Activated CD8-positive, alpha-beta T cell treated with anti-CD3 and anti-CD28 coated beads for 36 hours (primary cell): ENCODE data around the gene SYPL1. TPM values are rescaled to one million over a fixed set of nuclear protein-coding genes. Genes with fewer than 3 reads are reported as not detected.

Experiments used
- ATAC-seq: fragments of 200-7000 bp; cut with Tn5 transposase; one replicate; pipeline ENCODE4 v1.10.0; 2021; ENCODE audit warnings: mild to moderate bottlenecking, moderate library complexity
- CTCF ChIA-PET: fragments of 350-600 bp; sonication (Branson Sonifier 250); formaldehyde crosslinking; loops from one replicate; lab custom pipeline; 2021; ENCODE audit warnings: antibody characterized with exemption; lab: Charles Lee
- POLR2A ChIA-PET: fragments of 350-600 bp; sonication (Branson Sonifier 250); formaldehyde crosslinking; loops from one replicate; lab custom pipeline; 2021; ENCODE audit warnings: antibody characterized with exemption; lab: Charles Lee
- DNase-seq: peaks from one replicate; pipeline ENCODE4 v3.0.0-alpha.2; 2020
- H3K27ac Mint-ChIP-seq: one replicate; pipeline ENCODE4 v1.8.0; 2021; ENCODE audit warnings: mild to moderate bottlenecking, mixed read lengths
- H3K27me3 Mint-ChIP-seq: one replicate; pipeline ENCODE4 v1.8.0; 2021; ENCODE audit warnings: mixed read lengths
- H3K36me3 Mint-ChIP-seq: one replicate; pipeline ENCODE4 v1.8.0; 2021; ENCODE audit warnings: low read depth, mixed read lengths
- H3K4me1 Mint-ChIP-seq: one replicate; pipeline ENCODE4 v1.8.0; 2021; ENCODE audit warnings: low read depth, mixed read lengths
- H3K4me3 Mint-ChIP-seq: one replicate; pipeline ENCODE4 v1.8.0; 2021; ENCODE audit warnings: mild to moderate bottlenecking, moderate library complexity, mixed read lengths
- H3K9me3 Mint-ChIP-seq: one replicate; pipeline ENCODE4 v1.8.0; 2021; ENCODE audit warnings: mixed read lengths
- CTCF ChIP-seq: fragments of 200-600 bp; IDR thresholded peaks from one replicate; pipeline ENCODE4 v1.8.0; 2022; ENCODE audit warnings: antibody characterized with exemption, mild to moderate bottlenecking
- intact Hi-C: fragments of 100-400 bp; cut with micrococcal nuclease; formaldehyde crosslinking; loops from one replicate; pipeline ENCODE4 v1.10.0; 2022
- total RNA-seq, 2 experiments: library from RNA; stranded (reverse); gene quantifications; one replicate each; pipeline ENCODE4 v1.2.3, GENCODE V29; 2021

Gene SYPL1
- total RNA-seq, 2 experiments from 2014 or later: 40.1 to 44.6 TPM

GRCh38 chr7:106076537-106076936 is 35.6 kb downstream of the SYPL1 start:
- intact Hi-C loops: no loop called here
- Mint-ChIP-seq H3K4me1 (peaks cover 40% of the 10 kb centered on the region), H3K27me3 (no peaks in the 10 kb centered on the region), H3K9me3 (no peaks in the 10 kb centered on the region), H3K36me3 (no peaks in the 10 kb centered on the region), H3K4me3 (no peak overlapping the region), H3K27ac (no peak overlapping the region)
- DNase-seq: no peak
- ChIA-PET POLR2A (interaction anchor here (0.9 kb wide), 1 partner anchor 19 kb away, joined by 5 read pairs; no protein-coding TSS in a partner anchor), CTCF (interaction anchor here (1.0 kb wide), 2 partner anchors 20 to 79 kb away, joined by 3 to 5 read pairs; no protein-coding TSS in a partner anchor)
- ATAC-seq: no peak
- no peak for TF ChIP-seq CTCF

- no peaks in the 10 kb centered on the region for H3K9me3 Mint-ChIP-seq
- H3K27me3 Mint-ChIP-seq: no peaks in the 10 kb centered on the region
- ChIA-PET POLR2A (no interaction called here), CTCF (no interaction called here)
- ATAC-seq (no peak), DNase-seq (no peak)
- intact Hi-C loops: no loop called here
- H3K36me3 Mint-ChIP-seq: no peaks in the 10 kb centered on the region
- H3K4me3 Mint-ChIP-seq: no peak overlapping the region
- no peak for TF ChIP-seq CTCF
- H3K4me1 Mint-ChIP-seq: peaks cover 45% of the 10 kb centered on the region
- H3K27ac Mint-ChIP-seq: no peak overlapping the region
Measured at GRCh38 chr7:106075937-106076336, 36.2 kb downstream of the SYPL1 start.

- no peak for ATAC-seq
- H3K4me3 Mint-ChIP-seq: no peak overlapping the region
- intact Hi-C loops: no loop called here
- no peaks in the 10 kb centered on the region for H3K9me3 Mint-ChIP-seq
- ChIA-PET POLR2A (interaction anchor here (1.0 to 3.8 kb wide), 2 partner anchors 39 to 78 kb away, joined by 3 to 21 read pairs; partner anchors contain the start of gene SYPL1), CTCF (interaction anchor here (0.7 kb wide), 1 partner anchor 18 kb away, joined by 3 read pairs; no protein-coding TSS in a partner anchor)
- peaks cover 53% of the 10 kb centered on the region for H3K4me1 Mint-ChIP-seq
- no peaks in the 10 kb centered on the region for H3K36me3 Mint-ChIP-seq
- no peak overlapping the region for H3K27ac Mint-ChIP-seq
- H3K27me3 Mint-ChIP-seq: no peaks in the 10 kb centered on the region
- no peak for TF ChIP-seq CTCF
- no peak for DNase-seq
Measured at GRCh38 chr7:106074257-106074656, 37.9 kb downstream of the SYPL1 start.

GRCh38 chr7:106073701-106074100 is 38.4 kb downstream of the SYPL1 start:
- POLR2A ChIA-PET: interaction anchor here (0.6 to 3.8 kb wide), 5 partner anchors 15 to 78 kb away, joined by 3 to 21 read pairs (median 3); partner anchors contain the start of gene SYPL1
- intact Hi-C loops: no loop called here
- H3K36me3 Mint-ChIP-seq: no peaks in the 10 kb centered on the region

More at GRCh38 chr7:106073701-106074100, 38.4 kb downstream of the SYPL1 start:
- H3K9me3 Mint-ChIP-seq: no peaks in the 10 kb centered on the region
- TF ChIP-seq CTCF: no peak
- CTCF ChIA-PET: interaction anchor here (0.7 to 4.5 kb wide), 4 partner anchors 8 to 39 kb away, joined by 3 to 50 read pairs (median 14); partner anchors contain the start of gene SYPL1
- no peaks in the 10 kb centered on the region for H3K27me3 Mint-ChIP-seq
- H3K4me3 Mint-ChIP-seq: no peak overlapping the region
- ATAC-seq (no peak), DNase-seq (no peak)
- peaks cover 53% of the 10 kb centered on the region for H3K4me1 Mint-ChIP-seq
- H3K27ac Mint-ChIP-seq: peak overlapping the region; percentile 49
